H1 (cell line): ENCODE data around the gene S100A13.

Experiments used
- BRCA1 ChIP-seq: IDR thresholded peaks from 2 replicates; pipeline ENCODE4 v1.6.1; 2012; ENCODE audit warnings: low read depth, low read length, improper control_type of control experiment
- CEBPB ChIP-seq: IDR thresholded peaks from 2 replicates; pipeline ENCODE4 v1.6.1; 2012; ENCODE audit warnings: low read depth, low read length
- CHD7 ChIP-seq: fragments of 300-600 bp; sonication (generic); IDR thresholded peaks from 2 replicates; pipeline ENCODE4 v1.7.1; 2012; ENCODE audit warnings: low read length, moderate library complexity, mild to moderate bottlenecking, inconsistent platforms; ENCODE audit not compliant: insufficient replicate concordance
- EP300 ChIP-seq, 2 experiments: IDR thresholded peaks; 1 replicate in 1 of 2; 2 replicates in 1 of 2; pipeline ENCODE4 v1.6.1; 2011 to 2012; ENCODE audit warnings: low read depth in 2 of 2, low read length in 2 of 2, mild to moderate bottlenecking in 2 of 2, borderline replicate concordance in 1 of 2, inconsistent platforms in 1 of 2, moderate library complexity in 1 of 2
- EZH2 ChIP-seq: fragments of 200-600 bp; sonication (generic); IDR thresholded peaks from 2 replicates; pipeline ENCODE4 v1.7.1; 2012; ENCODE audit warnings: low read depth, mild to moderate bottlenecking, moderate library complexity, low read length, inconsistent platforms; ENCODE audit not compliant: severe bottlenecking
- HDAC2 ChIP-seq, 2 experiments: fragments of 300-600 bp in 1 of 2; sonication (generic) in 1 of 2; IDR thresholded peaks; 2 replicates each; pipeline ENCODE4 v1.6.1; 2011 to 2012; ENCODE audit warnings: low read depth in 2 of 2, low read length in 2 of 2, mild to moderate bottlenecking in 2 of 2, moderate library complexity in 2 of 2, borderline replicate concordance in 1 of 2, inconsistent platforms in 1 of 2
- POLR2A ChIP-seq, 2 experiments: IDR thresholded peaks; 1 replicate in 1 of 2; 2 replicates in 1 of 2; pipeline ENCODE4 v1.6.1; 2011; ENCODE audit warnings: low read depth in 2 of 2, low read length in 2 of 2, mild to moderate bottlenecking in 2 of 2; ENCODE audit errors: control extremely low read depth in 1 of 2
- POLR2AphosphoS5 ChIP-seq: IDR thresholded peaks from 2 replicates; pipeline ENCODE4 v1.6.1; 2011; ENCODE audit warnings: low read depth, low read length
- RNF2 ChIP-seq: fragments of 200-900, 300-1000 bp; sonication (generic); IDR thresholded peaks from 2 replicates; pipeline ENCODE4 v1.7.1; 2016; ENCODE audit warnings: borderline replicate concordance, low read depth, mild to moderate bottlenecking, antibody characterized with exemption, low read length; ENCODE audit not compliant: poor library complexity, severe bottlenecking; ENCODE audit errors: missing control alignments
- TAF1 ChIP-seq: IDR thresholded peaks from 2 replicates; pipeline ENCODE4 v1.6.1; 2011; ENCODE audit warnings: mild to moderate bottlenecking, low read depth, low read length
- TEAD4 ChIP-seq: IDR thresholded peaks from 2 replicates; pipeline ENCODE4 v1.6.1; 2012; ENCODE audit warnings: low read depth, low read length, inconsistent platforms, mixed read lengths
- TF ChIP-seq, protein P1 (sequence below), 3 experiments: IDR thresholded peaks; 1 replicate in 2 of 3; 2 replicates in 1 of 3; pipeline versions ENCODE4 v1.5.1 to v1.6.1; 2011; ENCODE audit warnings: low read length in 3 of 3, mild to moderate bottlenecking in 3 of 3, inconsistent platforms in 2 of 3, low read depth in 1 of 3, moderate library complexity in 1 of 3; ENCODE audit not compliant: insufficient read depth in 1 of 3; ENCODE audit errors: control extremely low read depth in 1 of 3

GRCh38 chr1:153673511-153673910 is 46.2 kb upstream of the S100A13 start:
- TF ChIP-seq TEAD4 (no peak), HDAC2 (IDR thresholded peaks at IDR 0.05; ENCODE audit: borderline replicate concordance in 1 of 2, low read depth in 2 of 2, low read length in 2 of 2) (no peak), EP300 (IDR thresholded peaks at IDR 0.05; ENCODE audit: borderline replicate concordance in 1 of 2, low read depth in 2 of 2, low read length in 2 of 2) (no peak), EZH2 (no peak), POLR2A (IDR thresholded peaks at IDR 0.05; ENCODE audit: control extremely low read depth in 1 of 2, low read depth in 2 of 2, low read length in 2 of 2) (no peak), CEBPB (no peak), RNF2 (no peak), BRCA1 (no peak), POLR2AphosphoS5 (no peak), TAF1 (no peak), CHD7 (no peak)
- TF ChIP-seq, protein P1, sequence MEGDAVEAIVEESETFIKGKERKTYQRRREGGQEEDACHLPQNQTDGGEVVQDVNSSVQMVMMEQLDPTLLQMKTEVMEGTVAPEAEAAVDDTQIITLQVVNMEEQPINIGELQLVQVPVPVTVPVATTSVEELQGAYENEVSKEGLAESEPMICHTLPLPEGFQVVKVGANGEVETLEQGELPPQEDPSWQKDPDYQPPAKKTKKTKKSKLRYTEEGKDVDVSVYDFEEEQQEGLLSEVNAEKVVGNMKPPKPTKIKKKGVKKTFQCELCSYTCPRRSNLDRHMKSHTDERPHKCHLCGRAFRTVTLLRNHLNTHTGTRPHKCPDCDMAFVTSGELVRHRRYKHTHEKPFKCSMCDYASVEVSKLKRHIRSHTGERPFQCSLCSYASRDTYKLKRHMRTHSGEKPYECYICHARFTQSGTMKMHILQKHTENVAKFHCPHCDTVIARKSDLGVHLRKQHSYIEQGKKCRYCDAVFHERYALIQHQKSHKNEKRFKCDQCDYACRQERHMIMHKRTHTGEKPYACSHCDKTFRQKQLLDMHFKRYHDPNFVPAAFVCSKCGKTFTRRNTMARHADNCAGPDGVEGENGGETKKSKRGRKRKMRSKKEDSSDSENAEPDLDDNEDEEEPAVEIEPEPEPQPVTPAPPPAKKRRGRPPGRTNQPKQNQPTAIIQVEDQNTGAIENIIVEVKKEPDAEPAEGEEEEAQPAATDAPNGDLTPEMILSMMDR (IDR thresholded peaks at IDR 0.05; ENCODE audit: control extremely low read depth in 1 of 3, insufficient read depth in 1 of 3, low read depth in 1 of 3, low read length in 3 of 3) = no peak
